SU-DHL-6 (cell line): Measurements from ENCODE around the gene MGAT5B.
"Not testable (repeated sequence)": the region's sequence is repeated elsewhere in the genome, so short reads cannot be mapped to it uniquely, and the experiment has no call there.

Experiments used
- H2AFZ ChIP-seq: fragments of 200-600 bp; sonication (generic); 2 replicates; pipeline ENCODE4 v1.6.1; 2014; ENCODE audit warnings: low read depth, mild to moderate bottlenecking, moderate library complexity, mixed read lengths, antibody characterized with exemption, low read length; ENCODE audit not compliant: severe bottlenecking
- H3F3A ChIP-seq: fragments of 200-600 bp; shearing (Covaris generic); 2 replicates; pipeline ENCODE4 v1.6.0; 2016; ENCODE audit warnings: antibody characterized with exemption, mild to moderate bottlenecking; ENCODE audit not compliant: insufficient read depth
- H3K27ac ChIP-seq: fragments of 200-600 bp; sonication (generic); 2 replicates; pipeline ENCODE4 v1.5.1; 2016; ENCODE audit warnings: low read depth, mild to moderate bottlenecking, low read length, moderate library complexity, mixed read lengths
- H3K27me3 ChIP-seq: fragments of 200-600 bp; sonication (generic), shearing (Covaris generic); 2 replicates; pipeline ENCODE4 v1.6.0; 2014; ENCODE audit warnings: mild to moderate bottlenecking, low read length
- H3K36me3 ChIP-seq: fragments of 200-600 bp; sonication (generic); 2 replicates; pipeline ENCODE4 v1.6.1; 2014; ENCODE audit warnings: mild to moderate bottlenecking, low read length, mixed read lengths
- H3K4me2 ChIP-seq: fragments of 300-600, 200-600 bp; shearing (Covaris generic), sonication (generic); 2 replicates; pipeline ENCODE4 v1.6.0; 2014; ENCODE audit warnings: low read length, low read depth, mild to moderate bottlenecking; ENCODE audit not compliant: poor library complexity, severe bottlenecking
- H3K4me3 ChIP-seq: fragments of 200-600 bp; sonication (generic); 2 replicates; pipeline ENCODE4 v1.5.1; 2014; ENCODE audit warnings: antibody characterized with exemption, low read length, mild to moderate bottlenecking, mixed read lengths; ENCODE audit not compliant: insufficient read depth, poor library complexity, severe bottlenecking
- H3K79me2 ChIP-seq: fragments of 200-600 bp; sonication (generic); 2 replicates; pipeline ENCODE4 v1.6.1; 2014; ENCODE audit warnings: mild to moderate bottlenecking, low read length, moderate library complexity; ENCODE audit not compliant: insufficient read depth
- H3K9ac ChIP-seq: fragments of 200-600 bp; sonication (generic); 2 replicates; pipeline ENCODE4 v1.7.0; 2014; ENCODE audit warnings: mild to moderate bottlenecking, low read length
- H3K9me2 ChIP-seq: fragments of 200-600 bp; sonication (generic); replicated peaks from 2 replicates; pipeline ENCODE4 v1.6.1; 2014; ENCODE audit warnings: low read length; ENCODE audit not compliant: insufficient read depth
- H3K9me3 ChIP-seq: fragments of 200-600 bp; sonication (generic); 2 replicates; pipeline ENCODE4 v1.6.1; 2014; ENCODE audit warnings: low read length, mixed read lengths; ENCODE audit not compliant: insufficient read depth
- H4K20me1 ChIP-seq: fragments of 200-600 bp; sonication (generic); 2 replicates; pipeline ENCODE4 v1.6.1; 2014; ENCODE audit warnings: low read depth, mild to moderate bottlenecking, antibody characterized with exemption, low read length, moderate library complexity, mixed read lengths
- EZH2phosphoT487 ChIP-seq: fragments of 200-600 bp; sonication (generic), shearing (Covaris generic); conservative IDR thresholded peaks from 2 replicates; pipeline ENCODE4 v1.6.1; 2018; ENCODE audit warnings: mild to moderate bottlenecking, antibody characterized with exemption, low read length, moderate library complexity, mixed read lengths
- TF ChIP-seq, protein P1 (sequence below): fragments of 200-600 bp; sonication (generic); IDR thresholded peaks from one replicate; pipeline ENCODE4 v1.5.1; 2017; ENCODE audit warnings: antibody characterized with exemption, mild to moderate bottlenecking, low read length, moderate library complexity; ENCODE audit not compliant: insufficient read depth, poor library complexity, severe bottlenecking

Gene MGAT5B

DNA sequence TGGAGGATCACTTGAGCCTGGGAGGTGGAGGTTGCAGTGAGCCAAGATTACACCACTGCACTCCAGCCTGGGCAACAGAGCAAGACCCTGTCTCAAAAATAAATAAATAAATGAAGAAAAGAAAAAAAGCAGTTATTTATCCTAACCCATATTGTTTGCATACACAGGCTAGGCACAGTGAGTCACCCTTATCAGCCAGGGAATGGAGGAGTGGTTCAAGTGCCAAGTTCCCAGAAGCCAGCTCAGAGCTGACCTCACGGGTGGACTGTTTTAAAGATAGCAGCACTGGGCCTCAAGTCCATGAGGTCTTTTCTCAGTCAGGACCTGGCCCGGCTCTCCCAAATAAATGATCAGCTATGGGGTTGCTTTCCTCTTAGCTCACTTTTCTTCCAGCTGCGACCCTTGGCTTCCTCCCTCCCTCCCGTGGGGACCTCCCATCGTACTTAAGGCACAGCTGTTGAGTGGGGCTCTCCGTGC, 22.6 kb upstream of the MGAT5B start:
- TF ChIP-seq EZH2phosphoT487 = no peak
- TF ChIP-seq, protein P1, sequence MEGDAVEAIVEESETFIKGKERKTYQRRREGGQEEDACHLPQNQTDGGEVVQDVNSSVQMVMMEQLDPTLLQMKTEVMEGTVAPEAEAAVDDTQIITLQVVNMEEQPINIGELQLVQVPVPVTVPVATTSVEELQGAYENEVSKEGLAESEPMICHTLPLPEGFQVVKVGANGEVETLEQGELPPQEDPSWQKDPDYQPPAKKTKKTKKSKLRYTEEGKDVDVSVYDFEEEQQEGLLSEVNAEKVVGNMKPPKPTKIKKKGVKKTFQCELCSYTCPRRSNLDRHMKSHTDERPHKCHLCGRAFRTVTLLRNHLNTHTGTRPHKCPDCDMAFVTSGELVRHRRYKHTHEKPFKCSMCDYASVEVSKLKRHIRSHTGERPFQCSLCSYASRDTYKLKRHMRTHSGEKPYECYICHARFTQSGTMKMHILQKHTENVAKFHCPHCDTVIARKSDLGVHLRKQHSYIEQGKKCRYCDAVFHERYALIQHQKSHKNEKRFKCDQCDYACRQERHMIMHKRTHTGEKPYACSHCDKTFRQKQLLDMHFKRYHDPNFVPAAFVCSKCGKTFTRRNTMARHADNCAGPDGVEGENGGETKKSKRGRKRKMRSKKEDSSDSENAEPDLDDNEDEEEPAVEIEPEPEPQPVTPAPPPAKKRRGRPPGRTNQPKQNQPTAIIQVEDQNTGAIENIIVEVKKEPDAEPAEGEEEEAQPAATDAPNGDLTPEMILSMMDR = no peak
- no peaks in the 10 kb centered on the region for H3F3A ChIP-seq
- H3K9ac ChIP-seq = no peak overlapping the region
- no peaks in the 10 kb centered on the region for H3K27me3 ChIP-seq
- H4K20me1 ChIP-seq = no peaks in the 10 kb centered on the region
- no peak overlapping the region for H3K4me2 ChIP-seq
- no peak overlapping the region for H3K27ac ChIP-seq
- H3K9me2 ChIP-seq = no peaks in the 10 kb centered on the region
- no peaks in the 10 kb centered on the region for H3K36me3 ChIP-seq
- H3K4me3 ChIP-seq = no peak overlapping the region
- no peaks in the 10 kb centered on the region for H3K79me2 ChIP-seq
- no peak overlapping the region for H2AFZ ChIP-seq
- H3K9me3 ChIP-seq = no peaks in the 10 kb centered on the region

DNA sequence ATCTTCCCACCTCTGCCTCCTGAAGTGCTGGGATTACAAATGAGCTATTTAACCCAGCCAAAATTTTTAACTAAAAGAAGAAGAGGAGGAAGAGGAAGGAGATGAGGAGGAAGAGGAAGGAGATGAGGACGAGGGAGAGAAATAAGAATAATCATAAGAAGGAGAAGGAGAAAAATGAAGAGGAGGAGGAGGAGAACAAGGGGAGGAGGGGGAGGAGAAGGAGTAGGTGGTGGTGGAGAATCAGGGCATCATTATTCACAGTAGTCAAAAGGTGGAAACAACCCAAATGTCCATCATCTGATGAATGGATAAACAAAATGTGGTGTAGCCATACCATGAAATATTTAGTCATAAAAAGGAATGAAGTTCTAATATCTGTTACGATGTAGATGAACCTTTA, 21.2 kb upstream of the MGAT5B start:
- TF ChIP-seq, protein P1 = no peak
- no peak for TF ChIP-seq EZH2phosphoT487
- no peak overlapping the region for H2AFZ ChIP-seq
- no peak overlapping the region for H3K9ac ChIP-seq
- no peaks in the 10 kb centered on the region for H3K9me2 ChIP-seq
- H3K27ac ChIP-seq = no peak overlapping the region
- H3K36me3 ChIP-seq = no peaks in the 10 kb centered on the region
- no peaks in the 10 kb centered on the region for H3K27me3 ChIP-seq
- no peaks in the 10 kb centered on the region for H3K9me3 ChIP-seq
- no peaks in the 10 kb centered on the region for H4K20me1 ChIP-seq
- no peaks in the 10 kb centered on the region for H3K79me2 ChIP-seq
- no peak overlapping the region for H3K4me2 ChIP-seq
- H3F3A ChIP-seq = no peaks in the 10 kb centered on the region
- no peak overlapping the region for H3K4me3 ChIP-seq

DNA sequence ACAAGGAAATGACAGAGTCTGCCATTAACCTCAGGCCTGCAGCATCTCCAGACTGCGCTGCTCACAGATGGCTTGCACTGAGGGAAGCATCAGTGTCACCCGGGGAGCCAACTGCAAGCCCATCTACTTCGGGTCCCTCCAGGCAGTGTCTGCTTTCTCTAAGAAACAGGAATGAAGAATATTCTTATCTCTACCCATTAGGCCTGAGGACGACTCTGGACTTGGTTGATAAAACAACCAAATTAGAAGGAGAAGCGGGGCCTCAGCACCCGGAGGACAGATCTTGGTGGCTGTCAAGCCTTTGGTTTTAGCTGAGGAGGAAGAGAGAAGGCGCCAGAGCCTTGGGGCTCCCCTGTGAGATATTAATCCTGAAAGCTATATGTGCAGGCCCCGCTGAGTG, 19.5 kb upstream of the MGAT5B start:
- Histone ChIP-seq H3K9me3 (no peaks in the 10 kb centered on the region), H3K27me3 (no peaks in the 10 kb centered on the region), H2AFZ (no peak overlapping the region), H3K27ac (no peak overlapping the region), H3K9ac (no peak overlapping the region), H3K36me3 (no peaks in the 10 kb centered on the region), H3K4me3 (no peak overlapping the region), H4K20me1 (no peaks in the 10 kb centered on the region), H3K9me2 (no peaks in the 10 kb centered on the region), H3K4me2 (no peak overlapping the region), H3F3A (no peaks in the 10 kb centered on the region), H3K79me2 (no peaks in the 10 kb centered on the region)
- TF ChIP-seq, protein P1 = no peak
- TF ChIP-seq EZH2phosphoT487 = no peak

DNA sequence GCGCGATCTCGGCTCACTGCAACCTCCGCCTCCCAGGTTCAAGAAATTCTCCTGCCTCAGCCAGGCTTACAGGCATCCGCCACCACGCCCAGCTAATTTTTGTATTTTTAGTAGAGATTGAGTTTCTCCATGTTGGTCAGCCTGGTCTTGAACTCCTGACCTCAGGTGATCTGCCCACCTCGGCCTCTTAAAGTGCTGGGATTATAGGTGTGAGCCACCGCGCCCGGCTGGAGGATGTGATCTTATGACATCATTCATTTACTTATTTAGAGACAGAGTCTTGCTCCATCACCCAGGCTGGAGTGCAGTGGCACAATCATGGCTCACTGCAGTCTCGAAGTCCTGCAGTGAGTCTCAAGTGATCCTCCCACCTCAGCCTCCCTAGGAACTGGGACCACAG, 19.0 kb upstream of the MGAT5B start:
- not testable (repeated sequence) for H4K20me1 ChIP-seq, H3K27ac ChIP-seq, H3K4me3 ChIP-seq, H3K36me3 ChIP-seq, H3K27me3 ChIP-seq, H3K79me2 ChIP-seq, H3K9me2 ChIP-seq, H3K4me2 ChIP-seq, H3K9ac ChIP-seq, H3K9me3 ChIP-seq, H2AFZ ChIP-seq, H3F3A ChIP-seq
